Epithelial cell of esophagus (primary cell): ENCODE results near the gene AVPR1A.
A peak's percentile ranks its signal among the peaks of the same experiment; 100 is the strongest.
"Not testable (repeated sequence)": the region's sequence is repeated elsewhere in the genome, so short reads cannot be mapped to it uniquely, and the experiment has no call there.

Source experiments
- DNase-seq: peaks from one replicate; pipeline ENCODE4 v3.0.0; 2010; ENCODE audit warnings: low read depth
- H3K4me3 ChIP-seq: 2 replicates; pipeline ENCODE4 v1.5.1; 2011; ENCODE audit warnings: mild to moderate bottlenecking, low read length, control low read depth
- TF ChIP-seq, protein P1 (sequence below): IDR thresholded peaks from 2 replicates; pipeline ENCODE4 v1.5.1; 2011; ENCODE audit warnings: low read depth, mild to moderate bottlenecking, low read length, control low read depth, inconsistent platforms; ENCODE audit not compliant: insufficient read depth; ENCODE audit errors: missing control alignments

Gene AVPR1A

DNA sequence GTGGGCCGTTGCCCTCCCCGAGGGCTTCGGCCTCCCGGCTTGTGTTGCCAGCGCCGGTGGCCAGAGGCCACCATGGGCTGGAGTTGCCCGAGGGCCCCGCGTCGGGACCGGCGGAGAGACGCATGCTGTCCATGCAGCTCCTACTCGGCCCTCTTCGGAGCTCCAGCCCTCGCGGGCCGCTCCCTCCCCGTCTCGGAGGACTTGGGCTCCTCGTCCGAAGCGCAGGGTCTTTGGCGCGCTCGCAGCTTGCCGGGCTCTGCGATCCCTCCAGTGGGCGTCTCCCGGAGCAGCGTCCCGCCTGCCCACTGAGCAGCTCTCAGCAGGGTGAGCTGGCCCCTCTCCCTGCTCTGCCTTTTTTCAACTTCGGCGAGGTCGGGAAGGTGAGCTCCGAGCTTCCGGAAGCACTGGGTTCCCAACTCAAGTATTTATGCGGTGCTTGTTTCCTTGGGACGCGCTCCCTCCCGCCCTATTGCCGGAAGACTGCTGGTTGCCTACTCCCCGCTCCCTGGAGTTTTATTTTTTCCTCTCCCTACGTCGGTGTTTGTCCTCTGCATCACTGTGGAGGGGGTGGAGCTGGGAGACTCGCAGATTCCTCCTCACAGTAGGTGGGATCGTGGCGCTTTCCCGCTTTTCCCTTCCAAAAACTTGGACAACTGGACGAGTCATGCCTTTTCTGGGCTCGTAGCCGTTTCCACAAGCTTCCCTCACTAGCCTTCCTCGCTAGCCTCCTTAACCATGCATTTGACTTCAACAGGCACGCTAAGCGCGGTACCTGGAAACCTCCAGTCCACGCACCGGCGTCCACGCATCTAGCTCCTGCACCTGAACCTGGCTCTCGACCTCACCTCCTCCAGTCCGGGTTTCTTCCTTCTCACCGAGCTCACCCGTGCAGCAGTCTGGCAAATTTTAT lies at the start of gene AVPR1A:
AVPR1A (minus strand) TSS at position 489 of the 910 bp plus-strand sequence; CDS start at position 124, 365 bp downstream.
- TF ChIP-seq, protein P1, sequence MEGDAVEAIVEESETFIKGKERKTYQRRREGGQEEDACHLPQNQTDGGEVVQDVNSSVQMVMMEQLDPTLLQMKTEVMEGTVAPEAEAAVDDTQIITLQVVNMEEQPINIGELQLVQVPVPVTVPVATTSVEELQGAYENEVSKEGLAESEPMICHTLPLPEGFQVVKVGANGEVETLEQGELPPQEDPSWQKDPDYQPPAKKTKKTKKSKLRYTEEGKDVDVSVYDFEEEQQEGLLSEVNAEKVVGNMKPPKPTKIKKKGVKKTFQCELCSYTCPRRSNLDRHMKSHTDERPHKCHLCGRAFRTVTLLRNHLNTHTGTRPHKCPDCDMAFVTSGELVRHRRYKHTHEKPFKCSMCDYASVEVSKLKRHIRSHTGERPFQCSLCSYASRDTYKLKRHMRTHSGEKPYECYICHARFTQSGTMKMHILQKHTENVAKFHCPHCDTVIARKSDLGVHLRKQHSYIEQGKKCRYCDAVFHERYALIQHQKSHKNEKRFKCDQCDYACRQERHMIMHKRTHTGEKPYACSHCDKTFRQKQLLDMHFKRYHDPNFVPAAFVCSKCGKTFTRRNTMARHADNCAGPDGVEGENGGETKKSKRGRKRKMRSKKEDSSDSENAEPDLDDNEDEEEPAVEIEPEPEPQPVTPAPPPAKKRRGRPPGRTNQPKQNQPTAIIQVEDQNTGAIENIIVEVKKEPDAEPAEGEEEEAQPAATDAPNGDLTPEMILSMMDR, result no peak
- peak; percentile 5 for DNase-seq
- peak within 1 kb of the TSS; percentile 4 for H3K4me3 ChIP-seq

DNA sequence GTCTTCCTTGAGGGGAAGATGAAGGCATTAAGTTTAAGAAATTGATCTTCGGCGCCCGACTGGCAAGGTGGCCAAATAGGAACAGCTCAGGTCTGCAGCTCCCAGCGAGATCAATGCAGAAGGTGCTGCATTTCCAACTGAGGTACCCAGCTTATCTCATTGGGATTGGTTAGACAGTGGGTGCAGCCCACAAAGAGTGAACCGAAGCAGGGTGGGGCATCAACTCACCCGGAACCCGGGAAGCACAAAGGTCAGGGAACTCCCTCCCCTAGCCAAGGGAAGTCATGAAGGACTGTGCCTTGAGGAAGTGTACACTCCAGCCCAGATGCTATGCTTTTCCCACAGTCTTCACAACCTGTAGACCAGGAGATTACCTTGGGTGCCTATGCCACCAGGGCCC lies 45.2 kb upstream of the AVPR1A start:
- DNase-seq, result no peak
- TF ChIP-seq, protein P1, result no peak
- H3K4me3 ChIP-seq, result no peak overlapping the region

DNA sequence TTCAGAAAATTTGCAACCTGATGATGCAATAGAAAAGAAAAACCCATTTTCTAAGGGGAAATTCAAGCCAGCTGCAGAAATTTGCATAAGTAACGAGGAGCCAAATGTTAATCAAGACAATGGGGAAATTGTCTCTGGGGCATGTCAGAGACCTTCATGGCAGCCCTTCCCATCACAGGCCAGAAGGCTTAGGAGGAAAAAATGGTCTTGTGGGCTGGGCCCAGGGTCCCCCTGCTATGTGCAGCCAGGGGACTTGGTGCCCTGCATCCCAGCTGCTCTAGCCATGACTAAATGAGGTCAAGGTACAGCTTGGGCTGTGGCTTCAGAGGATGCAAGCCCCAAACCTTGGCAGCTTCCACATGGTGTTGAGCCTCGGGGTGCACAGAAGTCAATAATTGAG lies 28.2 kb upstream of the AVPR1A start:
- TF ChIP-seq, protein P1, result no peak
- no peak for DNase-seq
- no peak overlapping the region for H3K4me3 ChIP-seq

DNA sequence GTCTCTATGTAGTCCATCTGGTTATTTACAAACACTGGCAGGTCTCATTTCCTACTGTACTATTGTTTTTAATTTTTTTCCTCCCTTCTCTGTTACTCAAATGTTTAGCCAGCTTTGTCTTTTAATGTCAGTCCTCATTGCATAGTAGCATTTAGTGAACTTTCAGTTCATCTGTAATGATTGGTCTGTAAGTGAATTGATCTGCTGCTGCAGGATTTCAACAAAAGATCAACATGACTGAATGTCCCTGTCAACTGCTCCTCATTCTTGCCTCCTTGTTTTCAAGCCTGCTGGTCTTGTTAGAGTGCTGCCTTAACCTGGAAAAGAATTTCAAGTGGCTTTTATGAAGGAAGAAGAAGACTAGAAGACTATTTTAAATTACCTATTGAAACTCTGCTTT lies 19.3 kb upstream of the AVPR1A start:
- TF ChIP-seq, protein P1, result no peak
- DNase-seq, result no peak
- no peak overlapping the region for H3K4me3 ChIP-seq

DNA sequence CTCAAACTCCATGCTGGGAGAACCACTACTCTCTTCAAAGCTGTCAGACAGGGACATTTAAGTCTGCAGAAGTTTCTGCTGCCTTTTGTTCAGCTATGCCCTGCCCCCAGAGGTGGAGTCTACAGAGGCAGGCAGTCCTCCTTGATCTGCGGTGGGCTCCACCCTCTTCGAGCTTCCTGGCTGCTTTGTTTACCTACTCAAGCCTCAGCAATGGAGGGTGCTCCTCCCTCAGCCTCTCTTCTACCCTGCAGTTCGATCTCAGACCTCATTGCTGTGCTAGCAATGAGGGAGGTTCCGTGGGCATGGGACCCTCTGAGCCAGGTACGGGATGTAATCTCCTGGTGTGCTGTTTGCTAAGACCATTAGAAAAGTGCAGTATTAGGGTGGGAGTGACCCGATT lies 16.7 kb upstream of the AVPR1A start:
- not testable (repeated sequence) for DNase-seq, H3K4me3 ChIP-seq

DNA sequence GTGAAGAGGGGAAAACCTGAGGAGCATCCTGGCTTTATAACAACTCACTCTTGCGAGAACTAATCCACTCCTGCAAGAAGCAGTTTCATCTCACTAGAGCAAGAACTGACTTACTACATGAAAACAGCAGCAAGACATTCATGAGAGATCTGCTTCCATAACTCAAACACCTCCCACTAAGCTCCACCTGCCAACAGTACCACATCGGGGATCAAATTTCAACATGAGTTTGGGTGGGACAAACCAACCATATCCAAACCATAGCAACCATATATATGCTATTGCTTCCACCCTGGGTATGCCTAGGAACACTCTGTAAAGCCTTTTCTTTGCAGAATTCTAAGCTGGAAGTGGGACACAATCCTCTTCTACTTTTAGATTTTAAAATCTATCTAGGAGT lies 13.9 kb upstream of the AVPR1A start:
- no peak for DNase-seq
- TF ChIP-seq, protein P1, result no peak
- H3K4me3 ChIP-seq, result no peak overlapping the region

DNA sequence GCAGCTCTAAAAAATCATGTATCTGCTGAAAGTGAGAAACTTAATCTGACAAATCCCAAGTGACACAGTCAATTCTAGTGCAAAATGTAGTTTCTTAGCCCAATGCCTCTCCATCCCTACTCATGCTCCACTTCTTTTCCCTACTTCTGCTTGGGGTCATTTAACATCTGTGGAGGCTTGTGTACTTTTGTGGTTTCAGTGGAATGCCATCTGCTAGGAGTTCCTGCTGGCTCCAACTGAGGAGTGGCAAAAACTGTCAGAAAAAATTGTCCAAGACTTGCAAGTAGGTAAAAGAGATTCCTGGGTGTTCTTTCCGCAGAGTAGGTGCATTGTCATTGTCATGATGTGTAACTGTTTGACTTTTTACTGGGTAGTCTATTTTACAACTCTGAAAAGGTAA lies 12.5 kb upstream of the AVPR1A start:
- DNase-seq, result no peak
- no peak overlapping the region for H3K4me3 ChIP-seq
- TF ChIP-seq, protein P1, result no peak
